NCI-H748 treated with DMSO at 0.1 percent for 48 hours (cell line): ENCODE results near the gene TMEM223.
"Not testable (repeated sequence)": the region's sequence is repeated elsewhere in the genome, so short reads cannot be mapped to it uniquely, and the experiment has no call there.

ENCODE experiments used
- DNase-seq: peaks from one replicate; lab custom pipeline; 2025; lab: John Stamatoyannopoulos, UW

Gene TMEM223

GRCh38 chr11:62801071-62801470 lies 9.3 kb upstream of the TMEM223 start:
- no peak for DNase-seq

- no peak for DNase-seq
Observed at GRCh38 chr11:62799486-62799885, 7.7 kb upstream of the TMEM223 start.

- DNase-seq, result no peak
Observed at GRCh38 chr11:62796281-62796680, 4.5 kb upstream of the TMEM223 start.

GRCh38 chr11:62794201-62794775 lies 2.5 kb upstream of the TMEM223 start:
- no peak for DNase-seq

DNA sequence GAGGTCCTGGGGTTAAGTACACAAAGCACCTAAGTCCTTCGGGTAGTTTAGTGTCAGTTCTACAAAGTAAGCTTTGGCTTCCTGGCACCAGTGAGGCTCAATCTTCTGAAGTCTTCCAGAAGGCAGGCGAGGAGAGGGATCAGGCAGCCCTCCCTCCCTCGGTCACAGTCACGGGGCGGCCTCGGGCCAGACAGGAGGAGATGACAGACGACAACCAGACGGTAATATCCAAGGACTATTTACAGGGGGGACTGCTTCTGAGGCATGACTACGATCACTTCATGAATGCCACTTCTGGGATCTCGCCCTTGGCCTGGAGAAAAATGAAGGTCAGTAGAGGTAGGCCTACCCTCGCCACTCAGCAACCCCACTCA lies 383 bp upstream of the TMEM223 start:
- no peak for DNase-seq

- no peak for DNase-seq
Observed at GRCh38 chr11:62789576-62789975, 2.2 kb downstream of the TMEM223 start.

- no peak for DNase-seq
Observed at GRCh38 chr11:62788991-62789390, 2.8 kb downstream of the TMEM223 start.

- DNase-seq, result peak; percentile 93
Observed at GRCh38 chr11:62787005-62787759, 4.6 kb downstream of the TMEM223 start, which contains the start of gene TMEM179B. Gene TMEM179B, plus strand, starts transcription at chr11:62787402. Its CDS starts 30 bp downstream, at chr11:62787432.

- peak; percentile 76 for DNase-seq
Observed at GRCh38 chr11:62786318-62787004, 5.3 kb downstream of the TMEM223 start.

DNA sequence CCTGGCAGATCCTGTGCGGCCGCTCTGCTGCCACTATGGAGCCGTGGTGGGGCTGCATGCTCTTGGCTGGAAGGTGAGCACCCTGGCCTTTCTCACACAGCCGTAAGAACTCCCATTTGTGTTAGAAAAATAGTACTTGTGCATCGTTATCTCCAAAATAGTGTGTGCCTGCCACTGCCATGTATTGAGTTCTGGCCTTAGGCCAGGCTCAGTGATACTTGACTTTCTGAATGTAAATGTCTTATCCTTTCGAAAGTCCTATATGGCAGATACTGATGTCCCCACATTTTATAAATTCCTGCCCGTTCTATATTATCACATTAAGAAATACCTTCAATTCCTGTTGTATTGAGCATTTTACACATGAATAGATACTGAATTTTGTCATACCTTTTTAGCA lies 9.1 kb downstream of the TMEM223 start:
- DNase-seq, result no peak

- DNase-seq, result no peak
Observed at GRCh38 chr11:62778441-62778840, 13.4 kb downstream of the TMEM223 start.

DNA sequence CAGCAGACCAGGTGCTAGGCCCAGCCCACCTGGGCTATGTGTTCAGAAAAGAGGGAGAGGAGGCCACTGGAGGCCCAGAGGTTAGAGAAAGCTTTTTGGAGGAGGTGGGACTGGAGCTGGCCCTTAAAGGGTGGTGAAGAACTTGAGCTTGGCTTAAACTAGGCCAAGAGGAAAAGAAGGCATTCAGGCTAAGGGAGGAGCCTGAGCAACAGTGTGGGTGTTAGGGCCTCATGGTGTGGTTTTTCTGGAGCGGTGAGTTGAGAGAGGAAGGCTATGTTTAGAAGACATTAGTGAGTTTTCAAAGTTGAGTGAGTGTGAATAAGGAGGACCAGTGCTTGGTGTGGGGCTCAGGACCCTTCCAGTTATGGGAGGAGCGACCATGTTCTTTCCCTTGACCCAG lies 14.4 kb downstream of the TMEM223 start:
- DNase-seq, result no peak

GRCh38 chr11:62775646-62776045 lies 16.2 kb downstream of the TMEM223 start:
- no peak for DNase-seq

GRCh38 chr11:62774407-62774806 lies 17.4 kb downstream of the TMEM223 start:
- no peak for DNase-seq

DNA sequence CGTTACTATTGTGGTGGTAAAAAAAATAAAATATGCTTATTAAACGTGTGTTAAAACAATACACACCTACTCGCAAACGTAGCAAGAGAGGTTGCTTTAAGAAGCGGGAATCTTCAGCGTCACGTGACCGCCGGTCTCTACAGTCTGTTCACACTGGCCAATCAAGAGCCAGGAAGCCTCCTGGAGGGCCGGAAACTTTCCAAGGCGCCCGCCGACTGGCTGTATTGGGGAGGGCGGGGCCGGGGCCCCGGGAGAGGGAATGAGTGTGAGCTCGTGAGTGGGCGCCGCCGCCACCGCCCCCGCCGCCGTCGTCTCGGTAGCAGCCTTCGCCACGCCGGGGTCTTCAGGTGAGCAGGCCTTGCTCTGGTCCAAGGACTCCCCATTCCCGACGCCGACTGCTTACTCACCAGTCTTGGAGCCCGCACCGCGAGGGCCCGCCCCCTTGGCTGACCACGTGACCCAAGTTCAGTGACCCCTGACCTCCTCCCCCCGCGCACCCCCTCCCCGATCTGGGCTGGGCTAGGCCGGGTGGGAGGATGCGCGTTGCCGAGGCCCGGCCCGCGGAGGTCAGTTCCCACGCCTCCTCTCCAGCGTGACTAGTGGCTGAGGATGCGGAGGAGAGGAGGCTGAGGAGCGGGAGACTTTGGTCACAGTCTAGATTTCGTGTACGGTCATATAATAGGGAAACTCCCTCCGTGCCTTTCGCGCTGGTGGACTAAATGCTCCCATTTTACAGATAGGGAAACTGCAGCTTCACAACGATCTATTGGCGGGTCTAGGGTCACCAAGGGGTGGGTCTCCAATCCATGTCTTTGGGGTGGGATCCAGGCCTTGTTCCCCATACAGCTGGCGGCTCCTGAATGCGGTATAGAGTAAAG lies 20.4 kb downstream of the TMEM223 start, which contains the start of gene TAF6L:
Gene TAF6L, plus strand, starts transcription at position 253 of the 878 bp plus-strand sequence. CDS start 4,388 bp downstream, outside the sequence.
- DNase-seq, result peak; percentile 90

GRCh38 chr11:62770778-62771143 lies 21.0 kb downstream of the TMEM223 start:
- peak; percentile 62 for DNase-seq

DNA sequence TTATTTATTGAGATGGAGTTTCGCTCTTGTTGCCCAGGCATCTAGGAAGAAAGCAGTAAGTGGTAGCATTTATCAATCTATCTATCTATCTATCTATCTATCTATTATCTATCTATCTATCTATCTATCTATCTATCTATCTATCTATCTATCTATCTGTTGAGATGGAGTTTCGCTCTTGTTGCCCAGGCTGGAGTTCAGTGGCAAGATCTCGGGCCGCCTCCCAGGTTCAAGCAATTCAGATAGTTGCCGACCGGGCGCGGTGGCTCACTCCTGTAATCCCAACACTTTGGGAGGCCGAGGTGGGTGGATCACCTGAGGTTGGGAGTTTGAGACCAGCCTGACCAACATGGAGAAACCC lies 31.0 kb downstream of the TMEM223 start:
- DNase-seq, result not testable (repeated sequence)

DNA sequence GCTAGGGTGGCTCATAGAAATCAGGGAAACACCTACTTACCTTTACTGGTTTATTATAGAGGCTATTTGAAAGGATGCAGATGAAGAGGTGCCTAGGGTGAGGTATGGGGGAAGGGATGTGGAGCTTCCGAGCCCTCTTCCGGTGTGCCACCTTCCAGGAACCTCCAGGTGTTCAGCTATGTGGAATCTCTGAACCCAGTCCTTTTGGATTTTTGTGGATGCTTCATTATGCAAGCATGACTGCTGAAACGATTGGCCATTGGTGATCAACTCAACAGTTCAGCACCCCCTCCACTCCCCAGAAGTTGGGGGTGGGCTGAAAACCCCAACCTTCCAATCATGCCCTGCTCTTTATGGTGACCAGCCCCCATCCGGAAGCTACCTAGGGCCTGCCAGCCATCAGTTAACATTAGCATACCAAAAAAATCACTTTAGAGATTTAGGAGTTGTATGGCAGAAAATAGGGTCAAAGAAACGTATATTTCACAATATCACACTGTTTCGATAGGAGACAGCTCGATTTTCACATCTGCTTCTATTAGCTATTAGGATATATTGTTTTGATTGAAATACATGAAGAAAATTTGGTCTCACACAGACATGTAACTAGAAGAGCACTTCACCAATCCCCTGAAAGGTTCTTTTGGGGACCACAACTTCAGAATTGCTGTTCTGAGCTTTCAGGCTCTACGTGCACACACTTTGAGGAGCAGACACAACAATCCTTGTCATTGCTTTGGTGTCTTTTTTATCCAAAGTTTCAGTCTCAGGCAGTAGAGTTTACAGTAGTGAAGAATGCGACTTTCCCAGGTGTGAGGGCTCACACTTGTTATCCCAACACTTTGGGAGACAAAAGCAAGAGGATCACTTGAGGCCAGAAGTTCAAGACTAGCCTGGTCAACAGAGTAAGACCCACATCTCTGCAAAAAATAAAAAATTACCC lies 33.7 kb downstream of the TMEM223 start:
- no peak for DNase-seq

DNA sequence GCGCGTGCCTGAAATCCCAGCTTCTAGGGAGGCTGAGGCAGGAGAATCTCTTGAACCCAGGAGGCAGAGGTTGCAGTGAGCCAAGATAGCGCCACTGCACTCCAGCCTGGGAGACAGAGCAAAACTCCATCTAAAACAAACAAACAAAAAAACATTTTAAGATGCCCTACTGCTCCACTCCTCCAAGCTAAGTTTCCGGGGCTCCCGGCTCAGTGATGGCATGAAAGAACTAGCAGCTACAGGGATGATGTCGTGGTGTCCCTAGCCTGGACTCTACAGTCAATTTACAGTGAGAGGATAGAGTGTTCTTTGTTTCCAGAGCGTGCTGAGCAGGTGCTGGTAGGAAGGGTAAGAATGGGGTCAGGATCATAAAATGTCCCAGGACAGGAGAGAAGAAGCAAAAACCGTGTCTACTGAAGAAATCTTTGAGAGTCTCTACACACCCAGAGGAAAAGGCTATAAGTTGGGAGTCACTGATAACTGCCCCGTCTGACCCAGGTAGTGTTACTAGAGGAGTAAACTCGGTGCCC lies 36.7 kb downstream of the TMEM223 start:
- DNase-seq, result no peak

DNA sequence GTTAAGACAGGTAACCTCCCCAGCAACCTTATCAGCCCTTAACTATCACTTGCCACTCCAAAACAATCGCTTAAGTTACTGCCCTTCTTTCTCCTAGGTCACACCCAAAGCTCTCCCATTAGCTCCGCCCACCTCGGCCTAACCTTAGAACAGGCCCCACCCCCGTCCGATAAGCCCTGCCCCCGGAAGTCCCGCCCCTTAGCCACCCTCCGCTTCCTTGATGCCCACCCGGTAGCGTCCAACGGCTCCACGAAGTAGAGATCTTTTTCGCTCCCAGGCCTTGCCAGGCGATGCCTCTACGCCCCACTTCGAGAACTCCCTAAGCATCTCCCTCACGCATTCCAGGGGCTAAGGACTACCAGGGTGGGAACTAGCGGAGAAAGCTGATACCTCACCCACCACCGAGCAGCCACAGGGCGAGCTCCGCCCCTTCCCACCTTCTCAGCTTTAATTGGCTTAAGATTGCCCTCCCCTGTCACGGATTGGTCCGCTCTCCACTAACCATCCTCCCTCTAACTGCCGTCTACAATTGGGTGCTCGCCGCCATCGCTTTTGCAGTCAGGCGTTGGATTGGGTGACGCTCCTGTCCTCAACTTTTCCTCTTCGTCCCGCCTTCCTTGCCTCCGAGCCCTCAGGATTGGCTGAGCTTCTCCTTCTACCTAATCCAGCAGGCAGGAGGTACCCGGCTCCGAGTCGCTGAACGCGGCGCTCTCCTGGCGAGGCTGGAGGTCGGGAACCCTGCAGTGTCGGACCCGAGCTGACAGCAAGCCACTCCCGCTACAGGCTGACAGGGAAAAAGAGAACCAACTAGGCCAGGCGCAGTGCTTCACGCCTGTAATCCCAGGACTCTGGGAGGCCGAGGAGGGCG lies 37.8 kb downstream of the TMEM223 start, which contains the start of gene ZBTB3:
Gene ZBTB3, minus strand, starts transcription at position 425 of the 868 bp plus-strand sequence. CDS start 496 bp downstream, outside the sequence.
- peak; percentile 99 for DNase-seq
